GM12878 (cell line): Measurements from ENCODE around the gene KDM1B.

ENCODE experiments used
- BCL11A ChIP-seq: IDR thresholded peaks from 2 replicates; pipeline ENCODE4 v1.6.1; 2011; ENCODE audit warnings: low read depth, low read length
- CREM ChIP-seq: IDR thresholded peaks from 2 replicates; pipeline ENCODE4 v1.6.1; 2014; ENCODE audit warnings: antibody characterized with exemption, low read depth
- DPF2 ChIP-seq: fragments of 450-650 bp; IDR thresholded peaks from 2 replicates; pipeline ENCODE4 v1.6.1; 2017; ENCODE audit warnings: mild to moderate bottlenecking
- HCFC1 ChIP-seq: fragments of 150-350 bp; IDR thresholded peaks from 2 replicates; pipeline ENCODE4 v1.6.1; 2014; ENCODE audit warnings: low read length
- POLR2A ChIP-seq: IDR thresholded peaks from 2 replicates; pipeline ENCODE4 v1.6.1; 2011; ENCODE audit warnings: low read depth, mild to moderate bottlenecking, low read length
- RAD21 ChIP-seq: IDR thresholded peaks from 2 replicates; pipeline ENCODE4 v1.6.1; 2011; ENCODE audit warnings: mild to moderate bottlenecking, low read depth, low read length, moderate library complexity; ENCODE audit not compliant: insufficient read depth
- SP1 ChIP-seq: IDR thresholded peaks from one replicate; pipeline ENCODE4 v1.6.1; 2011; ENCODE audit warnings: low read depth, low read length
- SREBF1 ChIP-seq: IDR thresholded peaks from 2 replicates; pipeline ENCODE4 v1.6.1; 2012; ENCODE audit warnings: mild to moderate bottlenecking, low read length
- SREBF2 ChIP-seq: IDR thresholded peaks from 2 replicates; pipeline ENCODE4 v1.6.1; 2012; ENCODE audit warnings: mild to moderate bottlenecking, low read length
- YY1 ChIP-seq: IDR thresholded peaks from 2 replicates; pipeline ENCODE4 v1.6.1; 2011; ENCODE audit warnings: low read depth, mild to moderate bottlenecking, low read length
- ZSCAN29 ChIP-seq: fragments of 450-650 bp; IDR thresholded peaks from 2 replicates; pipeline ENCODE4 v1.6.1; 2017; ENCODE audit warnings: mild to moderate bottlenecking, moderate library complexity
- TF ChIP-seq, protein P1 (sequence below), 3 experiments: IDR thresholded peaks in 2 of 3; conservative IDR thresholded peaks in 1 of 3; 2 replicates each; pipeline ENCODE4 v1.5.1; 2011; ENCODE audit warnings: low read depth in 3 of 3, low read length in 3 of 3, mild to moderate bottlenecking in 3 of 3, control low read depth in 2 of 3, moderate library complexity in 2 of 3, inconsistent platforms in 1 of 3, mixed read lengths in 1 of 3; ENCODE audit not compliant: control insufficient read depth in 2 of 3, insufficient read depth in 1 of 3; ENCODE audit errors: extremely low read depth in 1 of 3

DNA sequence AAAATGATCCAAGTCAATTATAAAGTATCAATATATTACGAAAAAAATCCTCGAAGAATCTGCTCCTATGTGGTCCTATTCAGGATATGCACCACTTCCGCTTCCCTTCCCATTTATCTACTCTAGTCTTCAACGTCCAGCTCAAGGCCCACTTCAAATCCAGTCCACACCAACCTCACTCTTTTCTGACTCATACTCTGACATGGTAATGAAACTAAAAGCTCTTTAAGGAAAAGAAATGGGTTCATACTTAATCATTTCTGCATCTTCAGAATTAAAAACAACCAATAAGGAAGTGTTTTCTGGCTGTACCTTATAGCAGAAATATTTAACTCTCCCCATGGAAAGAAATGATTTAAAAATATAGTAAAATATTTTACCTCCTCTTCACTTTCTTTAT lies 94.0 kb downstream of the KDM1B start:
- TF ChIP-seq YY1 (no peak), DPF2 (no peak), POLR2A (no peak), RAD21 (no peak), SREBF1 (no peak), ZSCAN29 (no peak), SREBF2 (no peak), HCFC1 (no peak), SP1 (no peak), CREM (no peak), BCL11A (no peak)
- TF ChIP-seq, protein P1, sequence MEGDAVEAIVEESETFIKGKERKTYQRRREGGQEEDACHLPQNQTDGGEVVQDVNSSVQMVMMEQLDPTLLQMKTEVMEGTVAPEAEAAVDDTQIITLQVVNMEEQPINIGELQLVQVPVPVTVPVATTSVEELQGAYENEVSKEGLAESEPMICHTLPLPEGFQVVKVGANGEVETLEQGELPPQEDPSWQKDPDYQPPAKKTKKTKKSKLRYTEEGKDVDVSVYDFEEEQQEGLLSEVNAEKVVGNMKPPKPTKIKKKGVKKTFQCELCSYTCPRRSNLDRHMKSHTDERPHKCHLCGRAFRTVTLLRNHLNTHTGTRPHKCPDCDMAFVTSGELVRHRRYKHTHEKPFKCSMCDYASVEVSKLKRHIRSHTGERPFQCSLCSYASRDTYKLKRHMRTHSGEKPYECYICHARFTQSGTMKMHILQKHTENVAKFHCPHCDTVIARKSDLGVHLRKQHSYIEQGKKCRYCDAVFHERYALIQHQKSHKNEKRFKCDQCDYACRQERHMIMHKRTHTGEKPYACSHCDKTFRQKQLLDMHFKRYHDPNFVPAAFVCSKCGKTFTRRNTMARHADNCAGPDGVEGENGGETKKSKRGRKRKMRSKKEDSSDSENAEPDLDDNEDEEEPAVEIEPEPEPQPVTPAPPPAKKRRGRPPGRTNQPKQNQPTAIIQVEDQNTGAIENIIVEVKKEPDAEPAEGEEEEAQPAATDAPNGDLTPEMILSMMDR (IDR thresholded peaks at IDR 0.05 in 2 of 3, conservative IDR thresholded peaks at IDR 0.05 in 1 of 3; ENCODE audit: control insufficient read depth in 2 of 3, extremely low read depth in 1 of 3, insufficient read depth in 1 of 3, low read depth in 3 of 3, low read length in 3 of 3) = no peak
